Measurements from ENCODE around the gene ACTN4.
A peak's percentile ranks its signal among the peaks of the same experiment; 100 is the strongest.

ACTN4 gene

GRCh38 chr19:38679839-38680238 is 32.4 kb downstream of the ACTN4 start:
- DNase-seq: no peak

GRCh38 chr19:38682195-38682867 is 34.9 kb downstream of the ACTN4 start:
- no peak for DNase-seq

GRCh38 chr19:38682872-38683392 is 35.5 kb downstream of the ACTN4 start:
- no peak for DNase-seq

- peak; percentile 65 to 89 for DNase-seq
These were observed 36.1 kb downstream of the ACTN4 start for GRCh38 chr19:38683393-38684077.

- peak; percentile 75 to 84 for DNase-seq
These were observed 36.8 kb downstream of the ACTN4 start for GRCh38 chr19:38684078-38684861.

- DNase-seq: no peak
These were observed 37.6 kb downstream of the ACTN4 start for GRCh38 chr19:38684862-38685665.

GRCh38 chr19:38685666-38686529 is 38.4 kb downstream of the ACTN4 start:
- DNase-seq: peak in 1 of 2 experiments; percentile 36

GRCh38 chr19:38686530-38686888 is 39.1 kb downstream of the ACTN4 start:
- no peak for DNase-seq

- no peak for DNase-seq
These were observed 40.5 kb downstream of the ACTN4 start for GRCh38 chr19:38687837-38688378.

- DNase-seq: no peak
These were observed 42.7 kb downstream of the ACTN4 start for GRCh38 chr19:38690146-38690545.

- no peak for DNase-seq
These were observed 43.4 kb downstream of the ACTN4 start for GRCh38 chr19:38690832-38691231.

- no peak for DNase-seq
These were observed 44.5 kb downstream of the ACTN4 start for GRCh38 chr19:38691938-38692457.

GRCh38 chr19:38692458-38693379 is 45.3 kb downstream of the ACTN4 start:
- no peak for DNase-seq

- DNase-seq: peak; percentile 34 to 73
These were observed 46.2 kb downstream of the ACTN4 start for GRCh38 chr19:38693380-38694223.

- DNase-seq: no peak
These were observed 47.9 kb downstream of the ACTN4 start for GRCh38 chr19:38695317-38695683.

- DNase-seq: no peak
These were observed 48.6 kb downstream of the ACTN4 start for GRCh38 chr19:38695832-38696728.

- no peak for DNase-seq
These were observed 49.2 kb downstream of the ACTN4 start for GRCh38 chr19:38696729-38697055.

GRCh38 chr19:38697197-38697596 is 49.7 kb downstream of the ACTN4 start:
- no peak for DNase-seq

Data from SW 1271 (cell line).